Fibroblast of skin of left quadriceps (primary cell): ENCODE measurements around the gene PGF.
"Not testable (repeated sequence)": the region's sequence is repeated elsewhere in the genome, so short reads cannot be mapped to it uniquely, and the experiment has no call there.

ENCODE experiments used
- DNase-seq, 2 experiments: peaks; one replicate each; pipeline ENCODE4 v3.0.0-alpha.2; 2013; ENCODE audit warnings: low read depth in 2 of 2

Gene PGF

DNA sequence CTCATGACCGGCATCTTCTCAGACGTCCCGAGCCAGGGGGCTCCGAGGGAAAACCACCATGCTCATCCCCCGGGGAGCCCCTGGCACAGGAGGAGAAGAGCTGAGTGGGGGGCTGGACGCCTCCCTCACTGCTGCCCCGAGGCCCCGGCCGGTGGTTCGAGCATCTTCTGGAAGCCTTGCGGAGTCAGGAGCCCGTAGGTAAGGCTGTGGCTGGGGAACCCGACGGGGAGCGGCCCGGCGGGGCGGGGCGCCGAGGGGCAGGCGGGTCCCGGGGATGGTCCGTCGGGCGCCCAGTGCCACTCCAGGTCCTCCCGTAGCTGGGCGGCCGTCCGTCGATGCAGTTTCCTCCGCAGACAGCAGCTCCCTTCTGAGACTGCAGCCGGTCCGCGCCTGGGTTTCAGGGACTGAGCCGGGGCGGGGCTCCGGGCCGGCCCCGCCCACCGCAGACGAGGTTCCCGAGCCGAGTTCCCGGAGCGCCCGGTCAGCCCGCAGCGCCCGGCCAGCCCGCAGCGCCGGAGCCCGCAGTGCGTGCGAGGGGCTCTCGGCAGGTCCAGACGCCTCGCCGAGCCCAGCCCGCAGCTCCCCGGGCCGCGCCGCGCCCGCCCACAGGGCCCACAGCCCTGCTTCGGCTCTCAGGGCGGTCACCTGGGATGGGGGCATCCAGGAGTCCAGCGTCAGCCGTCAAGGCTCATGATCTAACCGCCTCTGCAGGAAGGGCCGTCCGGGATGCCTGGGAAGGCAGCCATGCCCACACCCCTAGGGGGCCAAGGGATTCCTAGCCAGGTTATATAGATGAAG, at the start of gene PGF:
Gene PGF (minus strand): TSS at position 369 of the 798 bp plus-strand sequence. CDS start 355 bp downstream, at position 14.
- no peak for DNase-seq

DNA sequence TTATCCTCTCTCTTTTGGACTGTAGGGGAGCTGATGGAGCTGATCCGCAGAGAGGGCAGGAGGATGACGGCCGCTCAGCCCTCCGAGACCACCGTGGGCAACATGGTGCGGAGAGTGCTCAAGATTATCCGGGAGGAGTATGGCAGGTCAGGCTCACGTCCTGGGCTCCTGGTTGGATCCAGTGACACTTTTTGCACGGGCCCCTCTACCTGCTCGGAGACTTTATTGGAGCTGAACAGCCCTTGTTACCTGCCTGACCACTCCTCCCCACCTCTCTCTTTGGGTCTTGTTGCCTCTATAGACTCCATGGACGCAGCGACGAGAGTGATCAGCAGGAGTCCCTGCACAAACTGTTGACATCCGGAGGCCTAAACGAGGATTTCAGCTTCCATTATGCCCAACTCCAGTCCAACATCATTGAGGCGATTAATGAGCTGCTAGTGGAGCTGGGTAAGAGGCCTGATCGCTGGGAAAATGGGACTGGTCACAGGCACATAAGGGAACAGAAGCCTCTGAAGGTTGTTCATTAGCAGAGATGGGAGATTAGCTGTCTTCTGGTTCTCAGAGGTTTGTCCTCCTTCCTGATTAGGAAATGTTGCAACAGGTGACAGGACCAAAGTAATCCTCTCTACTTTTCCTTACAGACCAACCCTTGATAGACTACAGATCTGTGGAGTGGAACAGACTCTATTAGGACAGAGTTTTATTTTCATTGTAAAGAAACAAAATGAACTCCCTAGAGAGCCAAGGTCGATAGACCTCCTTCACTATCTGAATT, 48.0 kb upstream of the PGF start:
- DNase-seq: no peak

DNA sequence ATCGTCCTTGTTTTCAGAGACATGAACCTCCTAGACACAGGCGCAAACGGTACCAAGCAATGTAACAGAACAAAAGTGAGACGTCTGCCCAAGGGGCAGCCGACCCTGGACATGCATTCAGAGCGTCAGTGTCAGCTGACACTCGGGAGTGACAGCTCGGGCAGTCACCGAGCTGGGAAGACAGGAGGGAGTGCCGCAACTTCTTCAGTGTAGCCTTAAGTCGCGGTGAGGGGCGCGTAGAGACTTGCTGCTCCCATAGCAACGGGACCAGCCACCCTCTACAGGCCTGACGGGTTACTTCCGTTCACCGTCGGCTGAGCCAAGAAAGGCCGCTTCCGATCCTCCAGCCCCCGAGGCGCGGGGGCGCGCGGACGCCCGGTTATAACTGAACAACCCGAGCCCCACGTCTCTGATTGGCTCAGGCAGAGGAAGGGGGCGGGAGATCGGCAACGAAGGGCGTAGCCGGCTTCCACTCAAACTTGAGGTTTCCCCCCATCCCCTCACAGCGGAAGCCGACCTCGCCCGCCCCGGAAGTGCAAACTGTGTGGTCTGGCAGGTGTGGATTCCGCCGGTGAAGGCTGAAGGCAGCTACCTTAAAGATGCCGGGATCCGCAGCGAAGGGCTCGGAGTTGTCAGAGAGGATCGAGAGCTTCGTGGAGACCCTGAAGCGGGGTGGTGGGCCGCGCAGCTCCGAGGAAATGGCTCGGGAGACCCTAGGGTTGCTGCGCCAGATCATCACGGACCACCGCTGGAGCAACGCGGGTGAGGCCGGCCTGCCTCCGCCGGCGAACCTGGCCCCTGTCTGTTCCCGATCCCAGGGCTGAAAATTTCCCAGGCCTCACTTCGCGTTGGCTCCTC, 47.2 kb upstream of the PGF start, which contains the start of gene EIF2B2:
Gene EIF2B2 (plus strand): TSS at position 530 of the 858 bp plus-strand sequence. CDS start 70 bp downstream, at position 600.
- peak; percentile 92 to 93 for DNase-seq

DNA sequence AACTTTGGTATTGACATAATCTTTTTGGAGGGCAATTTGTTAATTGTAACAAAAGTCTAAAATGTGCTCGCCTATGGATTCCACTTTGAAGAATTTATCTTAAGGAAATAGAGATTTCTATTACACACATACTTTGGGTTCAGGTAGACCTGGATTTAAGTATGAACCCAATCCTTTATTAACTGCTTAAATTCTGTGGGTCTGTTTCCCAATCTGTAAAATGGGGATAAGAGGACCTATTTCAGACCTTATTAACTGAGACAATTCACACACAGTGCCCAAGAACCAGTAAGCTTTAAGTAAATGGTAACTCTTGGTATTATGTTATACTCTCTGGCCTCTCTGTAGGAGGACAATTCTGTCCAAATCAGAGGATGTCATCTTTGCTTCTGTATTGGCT, 46.5 kb upstream of the PGF start:
- DNase-seq: no peak

DNA sequence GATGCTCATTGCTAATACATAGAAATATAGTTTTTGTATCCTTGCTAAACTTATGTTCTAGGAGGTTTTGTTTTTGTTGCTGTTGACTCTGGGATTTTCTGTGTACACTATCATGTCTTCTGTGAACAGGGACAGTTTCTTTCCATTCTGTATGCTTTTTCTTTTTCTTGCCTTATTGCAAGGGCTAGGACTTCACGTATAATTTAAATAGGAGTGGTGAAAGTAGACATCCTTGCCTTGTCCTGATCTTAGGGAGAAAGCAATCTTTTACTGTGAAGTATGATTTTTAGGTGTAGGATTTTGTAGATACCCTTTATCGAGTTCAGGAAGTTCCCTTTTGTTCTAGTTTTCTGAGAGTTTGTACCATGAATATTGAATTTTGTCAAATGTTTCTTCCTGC, 45.9 kb upstream of the PGF start:
- no peak for DNase-seq

DNA sequence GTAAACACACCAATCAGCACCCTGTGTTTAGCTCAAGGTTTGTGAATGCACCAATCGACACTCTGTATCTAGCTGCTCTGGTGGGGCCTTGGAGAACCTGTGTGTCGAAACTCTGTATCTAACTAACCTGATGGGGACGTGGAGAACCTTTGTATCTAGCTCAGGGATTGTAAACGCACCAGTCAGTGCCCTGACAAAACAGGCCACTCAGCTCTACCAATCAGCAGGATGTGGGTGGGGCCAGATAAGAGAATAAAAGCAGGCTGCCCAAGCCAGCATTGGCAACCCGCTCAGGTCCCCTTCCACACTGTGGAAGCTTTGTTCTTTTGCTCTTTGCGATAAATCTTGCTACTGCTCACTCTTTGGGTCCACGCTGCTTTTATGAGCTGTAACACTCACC, 40.4 kb upstream of the PGF start:
- not testable (repeated sequence) for DNase-seq

DNA sequence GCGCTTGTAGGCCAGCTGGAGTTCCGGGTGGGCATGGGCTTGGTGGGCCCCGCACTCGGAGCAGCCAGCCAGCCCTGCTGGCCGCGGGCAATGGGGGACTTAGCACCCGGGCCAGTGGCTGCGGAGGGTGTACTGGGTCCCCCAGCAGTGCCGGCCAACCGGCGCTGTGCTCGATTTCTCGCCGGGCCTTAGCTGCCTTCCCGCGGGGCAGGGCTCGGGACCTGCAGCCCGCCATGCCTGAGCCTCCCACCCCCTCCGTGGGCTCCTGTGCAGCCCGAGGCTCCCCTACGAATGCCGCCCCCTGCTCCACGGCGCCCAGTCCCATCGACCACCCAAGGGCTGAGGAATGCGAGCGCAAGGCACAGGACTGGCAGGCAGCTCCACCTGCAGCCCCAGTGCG, 38.8 kb upstream of the PGF start:
- not testable (repeated sequence) for DNase-seq

DNA sequence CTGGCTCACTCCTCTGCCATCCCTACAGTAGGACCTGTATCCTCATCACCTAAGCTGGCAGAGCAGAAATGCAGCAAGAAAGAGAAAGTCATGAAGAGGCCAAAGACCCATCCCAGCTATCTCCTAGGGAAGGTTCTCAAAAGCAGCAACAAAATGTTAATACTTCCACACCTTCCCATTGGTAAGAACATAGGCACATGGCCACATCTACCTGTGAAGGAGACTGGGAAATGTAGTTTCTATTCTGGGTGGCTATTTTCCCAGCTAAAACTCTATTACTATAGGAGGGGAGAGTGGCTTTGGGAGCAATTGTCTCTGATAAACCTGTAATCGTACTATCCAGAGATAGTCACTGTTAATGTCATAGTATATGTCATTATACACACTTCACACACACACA, 33.6 kb upstream of the PGF start:
- no peak for DNase-seq

DNA sequence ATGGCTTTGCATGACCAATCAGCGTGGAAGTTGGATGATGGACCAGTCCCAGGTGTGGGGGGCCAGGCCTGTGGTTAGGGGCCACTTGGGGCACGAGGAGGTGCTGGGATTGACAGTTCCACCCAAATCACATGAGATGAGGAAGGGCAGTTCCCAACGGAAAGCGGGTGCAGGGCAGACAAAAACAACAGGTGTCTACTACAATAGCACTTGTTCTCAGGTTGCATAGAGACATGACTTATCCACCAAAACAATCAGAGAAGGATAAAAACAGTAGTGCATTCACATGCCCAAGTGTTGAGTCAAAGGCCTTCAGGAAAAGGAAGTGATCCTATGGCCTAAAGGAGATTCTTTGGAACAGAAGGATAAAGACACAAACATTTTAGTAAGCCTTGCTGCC, 32.7 kb upstream of the PGF start:
- DNase-seq: no peak

DNA sequence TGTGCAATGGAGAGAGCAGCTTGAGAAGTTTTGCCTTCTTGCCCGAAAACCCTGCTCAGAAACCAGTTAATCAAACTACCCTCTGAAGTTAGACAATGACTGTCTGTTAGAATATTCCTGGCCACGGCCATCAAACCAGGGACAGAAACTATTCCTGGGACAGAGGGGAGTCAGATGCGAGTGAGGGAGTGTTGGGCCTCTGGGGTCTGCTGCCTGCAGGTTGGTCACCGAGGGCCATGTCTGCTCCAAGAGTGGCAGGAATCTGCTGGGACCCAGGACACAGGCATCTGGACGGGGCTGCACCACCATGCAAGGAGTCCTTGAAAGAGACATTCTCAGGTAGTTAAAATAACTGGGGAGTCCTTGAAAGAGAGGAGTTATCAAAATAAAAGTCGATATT, 30.4 kb upstream of the PGF start:
- no peak for DNase-seq

DNA sequence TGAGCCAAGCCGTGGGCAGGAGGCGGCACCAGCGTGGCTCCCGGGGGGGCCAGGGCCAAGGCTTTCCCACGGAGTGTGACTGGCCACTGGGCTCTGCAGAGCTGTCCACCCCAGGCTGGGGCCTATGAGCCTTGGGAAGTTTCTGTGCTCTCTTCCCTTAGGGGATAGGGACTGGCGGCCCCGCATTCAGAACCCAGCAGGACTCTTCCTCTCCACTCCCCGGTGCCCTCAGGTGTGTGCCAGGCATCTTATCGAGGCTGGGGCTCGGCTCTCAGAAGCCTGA, 29.6 kb upstream of the PGF start:
- DNase-seq: no peak

DNA sequence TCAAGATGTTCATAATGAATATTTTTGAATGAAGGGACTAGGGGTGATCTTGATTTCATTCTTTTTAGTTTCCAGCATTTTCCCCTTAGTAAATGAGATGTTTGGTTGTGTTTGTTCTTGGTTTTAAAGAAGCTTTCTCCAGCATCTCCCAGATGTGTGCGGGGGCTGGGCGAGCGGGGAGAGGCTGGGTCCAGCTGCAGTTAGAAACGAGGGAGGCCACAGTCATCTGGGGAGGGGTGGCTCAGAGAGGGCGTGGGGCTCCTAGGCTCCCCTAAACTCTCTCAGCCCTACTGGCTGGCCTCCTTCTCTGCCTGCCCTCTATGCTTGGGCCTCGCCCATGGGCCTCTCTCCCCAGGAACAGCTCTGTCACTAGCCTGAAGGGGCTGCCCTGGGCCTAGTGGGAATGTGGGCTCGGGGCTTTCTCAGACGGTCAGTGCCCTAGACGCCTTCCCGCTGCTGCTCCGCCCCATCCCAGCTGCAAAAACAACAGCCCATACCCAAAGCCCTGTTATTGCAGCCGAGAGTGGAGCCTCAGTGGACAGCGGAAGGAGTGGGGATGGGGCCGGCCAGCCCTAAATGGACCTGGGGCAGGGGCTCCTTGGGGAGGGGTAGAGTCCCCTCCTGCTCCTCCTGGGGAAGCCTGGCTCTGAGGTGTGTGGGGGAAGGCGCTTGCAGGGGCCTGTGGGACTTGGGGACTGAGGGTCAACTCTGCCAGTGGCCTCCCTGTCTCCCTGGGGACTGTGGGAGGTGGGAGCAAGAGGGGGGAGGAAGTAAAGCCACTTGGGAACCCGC, 29.0 kb upstream of the PGF start:
- no peak for DNase-seq

DNA sequence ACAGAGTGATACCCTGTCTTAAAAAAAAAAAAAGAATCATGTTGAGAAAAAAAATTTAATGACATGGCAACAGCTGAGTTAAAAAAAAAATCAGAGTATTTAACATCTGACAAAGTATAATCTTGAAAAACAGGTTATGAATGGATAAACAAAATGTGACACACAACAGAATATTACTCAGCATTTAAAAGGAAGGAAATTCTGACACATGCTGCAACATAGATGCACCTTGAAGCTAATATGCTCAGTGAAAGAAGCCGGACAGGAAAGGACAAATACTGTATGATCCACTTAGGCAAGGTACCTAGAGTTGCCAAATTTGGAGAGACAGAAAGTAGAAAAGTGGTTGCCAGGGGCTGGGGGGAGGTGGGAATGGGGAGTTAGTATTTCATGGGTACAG, 27.9 kb upstream of the PGF start:
- no peak for DNase-seq

DNA sequence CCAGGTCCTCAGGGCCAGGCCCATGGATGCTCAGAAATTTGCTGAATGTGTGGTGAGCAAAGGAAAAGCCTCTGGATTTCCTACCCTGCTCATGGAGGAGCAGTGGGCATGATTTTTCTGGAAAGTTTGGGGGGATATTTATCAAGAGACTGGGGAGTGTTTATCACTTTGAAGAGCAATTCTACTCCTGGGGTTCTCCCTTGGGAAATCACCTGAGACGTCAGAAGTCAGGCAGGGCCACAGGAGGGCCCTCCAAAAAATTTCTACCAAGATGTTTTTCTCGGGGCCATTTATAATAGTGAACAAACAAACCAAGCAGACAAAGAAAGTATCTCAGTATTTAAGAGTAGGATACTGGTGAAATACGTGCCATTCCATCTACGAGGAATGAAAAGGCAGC, 27.3 kb upstream of the PGF start:
- no peak for DNase-seq

DNA sequence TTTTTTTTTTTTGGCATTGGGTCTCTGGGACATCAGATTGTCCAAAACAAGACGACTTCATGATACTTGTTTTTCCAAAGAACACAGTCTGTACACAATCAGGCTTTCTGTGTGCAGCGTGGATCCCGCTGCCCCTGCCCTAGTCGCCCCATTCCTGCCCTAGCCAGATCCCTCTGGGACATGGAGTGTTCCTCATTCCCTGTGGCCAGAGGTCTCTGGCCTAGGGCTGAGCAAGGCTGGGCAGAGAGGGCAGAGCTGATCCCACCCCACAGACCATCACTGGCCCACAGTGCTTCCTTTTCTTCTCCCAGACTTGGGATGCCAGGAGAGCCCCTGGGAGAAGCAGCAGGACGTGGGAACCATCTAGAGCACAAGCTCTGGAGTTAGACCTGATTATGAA, 26.4 kb upstream of the PGF start:
- DNase-seq: no peak

DNA sequence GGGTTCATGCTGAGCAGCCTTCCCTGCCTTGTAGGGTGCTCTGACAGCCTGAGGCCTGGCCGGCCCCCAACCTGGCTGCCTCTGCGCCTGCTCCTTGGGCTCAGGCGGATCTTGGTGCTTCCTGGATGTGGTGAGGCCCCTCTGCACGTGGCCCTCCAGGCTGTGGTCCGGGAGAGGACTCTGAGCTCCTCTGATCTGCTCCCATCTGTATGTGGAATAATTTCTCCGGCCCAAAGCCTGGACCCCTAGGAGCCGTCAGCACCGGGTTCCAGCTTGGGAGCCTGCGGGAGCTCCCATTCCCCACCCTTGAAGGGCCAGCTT, 26.0 kb upstream of the PGF start:
- DNase-seq: no peak

DNA sequence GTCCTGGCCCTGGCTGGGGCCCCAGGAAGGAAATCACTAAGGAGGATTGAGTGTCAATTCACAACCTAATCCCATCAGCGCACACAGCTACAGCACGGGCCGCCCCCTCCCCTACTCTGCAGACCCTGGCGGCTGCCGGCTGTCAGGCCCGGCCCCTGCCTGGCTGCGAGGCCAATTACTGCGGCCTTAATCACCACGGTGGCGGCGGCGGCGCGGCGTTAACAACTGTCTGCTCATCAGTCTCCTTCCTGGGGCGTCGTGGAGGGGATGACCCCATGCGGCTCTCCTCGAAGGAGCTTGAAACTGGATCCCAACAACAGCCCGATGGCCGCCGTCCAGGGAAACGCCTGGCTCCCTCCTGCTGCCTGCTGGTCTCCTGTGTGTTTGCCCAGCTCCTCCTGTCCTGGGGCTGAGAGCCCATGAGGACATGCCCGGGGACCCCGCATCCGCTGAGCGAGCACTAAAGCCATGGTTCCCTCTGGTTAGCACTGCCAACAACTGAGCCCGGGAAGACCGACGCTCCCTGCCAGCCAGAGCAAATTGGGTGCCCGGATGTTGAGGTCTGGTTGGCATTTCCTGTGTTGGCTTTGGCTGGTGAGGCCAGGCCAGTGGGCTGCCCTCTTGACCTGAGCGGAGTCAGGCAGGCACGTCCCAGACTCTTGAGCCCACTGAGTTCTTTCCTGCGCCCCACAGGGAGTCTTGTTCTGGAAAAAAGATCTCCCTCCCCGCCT, 25.5 kb upstream of the PGF start:
- no peak for DNase-seq

DNA sequence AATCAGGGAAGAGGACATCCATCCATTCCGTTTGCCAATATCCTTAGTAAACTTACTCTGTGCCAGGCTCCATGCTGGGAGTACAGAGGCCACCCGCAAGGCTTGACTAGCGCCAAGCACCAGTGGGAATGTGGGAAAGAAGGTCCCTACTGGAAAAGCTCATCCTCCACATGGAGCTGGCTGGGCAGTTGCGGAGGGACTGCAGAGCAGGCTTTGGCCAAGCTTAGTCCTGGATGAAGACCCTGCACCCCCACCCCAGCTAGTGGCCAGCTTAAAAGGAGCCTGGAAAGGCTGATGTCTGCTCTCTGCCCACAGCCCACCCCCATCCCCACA, 25.0 kb upstream of the PGF start:
- DNase-seq: no peak

DNA sequence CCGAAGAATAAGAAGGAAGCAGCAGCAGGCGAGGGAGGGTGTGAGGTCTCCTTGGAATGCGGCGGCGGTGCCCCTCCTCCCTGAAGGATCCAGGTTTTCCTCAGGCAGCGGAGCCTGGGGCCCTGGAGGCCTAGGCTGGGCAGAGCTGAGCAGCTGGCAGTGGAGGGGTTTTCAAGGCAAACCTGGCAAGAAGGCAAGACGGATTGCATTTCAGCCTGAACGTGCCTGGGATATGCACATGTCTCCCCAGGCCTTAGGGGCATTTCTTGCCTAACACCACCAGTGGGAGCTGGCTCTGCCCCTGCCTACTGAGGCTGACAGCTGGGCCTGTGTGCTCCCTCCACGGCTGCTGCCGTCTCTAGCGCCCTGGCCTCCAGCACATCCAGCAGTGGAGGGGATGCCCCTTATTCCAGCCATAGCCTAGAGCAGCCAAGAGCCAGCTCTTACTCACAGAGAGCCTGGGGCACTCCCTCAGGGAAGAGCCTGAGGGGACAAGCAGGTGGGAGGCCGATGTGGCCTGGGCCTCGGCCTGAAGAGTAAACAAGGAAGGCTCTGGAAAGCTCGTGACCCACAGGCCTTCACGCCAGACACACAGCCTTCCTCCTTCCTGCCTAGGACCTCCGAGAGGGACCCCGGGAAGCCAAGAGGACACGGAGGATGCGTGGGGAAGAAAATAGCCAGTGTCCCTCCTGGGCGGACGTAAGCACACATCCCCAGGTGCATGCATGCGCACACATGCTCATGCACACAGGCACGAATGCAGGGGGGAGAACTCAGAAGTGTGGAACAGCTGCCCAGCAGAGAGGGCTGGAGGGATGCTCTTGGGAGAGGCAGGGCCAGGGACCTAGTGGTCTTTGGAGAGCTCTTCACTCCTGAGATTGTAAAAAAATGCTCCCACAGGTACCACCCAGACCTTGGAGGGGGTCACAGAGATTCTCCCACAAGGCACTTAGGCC, 24.3 kb upstream of the PGF start:
- no peak for DNase-seq

DNA sequence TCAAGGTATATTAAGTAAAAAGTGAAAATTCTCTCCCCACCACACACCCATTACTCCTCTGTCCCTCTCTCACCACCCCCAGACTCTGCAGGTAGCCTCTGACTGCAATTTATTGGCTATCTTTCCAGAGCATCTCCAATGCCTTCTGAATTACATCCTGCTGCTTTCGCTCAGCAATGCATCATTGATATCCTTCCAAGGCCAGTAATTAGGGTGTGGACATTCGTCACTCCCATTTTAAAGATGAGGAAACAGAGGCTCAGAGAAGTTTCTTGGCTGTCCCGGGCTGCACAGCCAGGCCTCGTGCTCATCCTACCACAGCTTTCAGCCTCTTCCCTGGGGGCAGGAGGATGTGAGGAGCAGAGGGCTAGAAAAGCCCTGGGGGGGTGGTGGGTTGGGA, 23.6 kb upstream of the PGF start:
- no peak for DNase-seq
